GM23338 (cell line): Measurements from ENCODE around the gene CDKN1A. TPM values are rescaled to one million over a fixed set of nuclear protein-coding genes. Genes with fewer than 3 reads are reported as not detected.
A peak's percentile ranks its signal among the peaks of the same experiment; 100 is the strongest.

ENCODE experiments used
- ATAC-seq: fragments of 200-7000 bp; cut with Tn5 transposase; 3 replicates; pipeline ENCODE4 v1.9.1; 2020
- DNase-seq: peaks from one replicate; pipeline ENCODE4 v3.0.0-alpha.2; 2015; ENCODE audit warnings: low spot score
- H2AFZ ChIP-seq: fragments of 200-600 bp; sonication (generic); 2 replicates; pipeline ENCODE4 v1.8.0; 2016; ENCODE audit warnings: antibody characterized with exemption, mild to moderate bottlenecking, moderate library complexity
- H3F3A ChIP-seq: fragments of 200-600 bp; sonication (generic); replicated peaks from 2 replicates; pipeline ENCODE4 v1.8.0; 2017; ENCODE audit warnings: antibody characterized with exemption, mixed run types, low read depth
- H3K27ac ChIP-seq: fragments of 200-600 bp; sonication (generic); 2 replicates; pipeline ENCODE4 v1.6.1; 2016; ENCODE audit warnings: low read depth
- H3K27me3 ChIP-seq: fragments of 200-600 bp; sonication (generic); 2 replicates; pipeline ENCODE4 v1.8.0; 2016; ENCODE audit warnings: mild to moderate bottlenecking, mixed run types, moderate library complexity; ENCODE audit not compliant: insufficient read depth
- H3K36me3 ChIP-seq: fragments of 200-600 bp; sonication (generic); 2 replicates; pipeline ENCODE4 v1.8.0; 2016; ENCODE audit warnings: mild to moderate bottlenecking; ENCODE audit not compliant: insufficient read depth
- H3K4me1 ChIP-seq: fragments of 200-600 bp; sonication (generic); 2 replicates; pipeline ENCODE4 v1.8.0; 2016; ENCODE audit warnings: mild to moderate bottlenecking, moderate library complexity; ENCODE audit not compliant: insufficient read depth
- H3K4me2 ChIP-seq: fragments of 200-600 bp; sonication (generic); 2 replicates; pipeline ENCODE4 v1.7.1; 2017; ENCODE audit warnings: mixed run types
- H3K4me3 ChIP-seq: fragments of 200-600 bp; sonication (generic); 2 replicates; pipeline ENCODE4 v1.6.1; 2016; ENCODE audit warnings: mixed run types
- H3K79me2 ChIP-seq: fragments of 200-600 bp; sonication (generic); replicated peaks from 2 replicates; pipeline ENCODE4 v1.8.0; 2017; ENCODE audit warnings: mild to moderate bottlenecking; ENCODE audit not compliant: insufficient read depth
- H3K9me2 ChIP-seq: fragments of 200-600 bp; sonication (generic); 2 replicates; pipeline ENCODE4 v1.8.0; 2017; ENCODE audit not compliant: insufficient read depth
- H4K20me1 ChIP-seq: fragments of 200-600 bp; sonication (generic); replicated peaks from 2 replicates; pipeline ENCODE4 v1.8.0; 2017; ENCODE audit warnings: mild to moderate bottlenecking; ENCODE audit not compliant: insufficient read depth
- H3K27ac Mint-ChIP-seq: 2 replicates; pipeline ENCODE4 v1.8.0; 2020; ENCODE audit warnings: inconsistent platforms, mild to moderate bottlenecking, moderate library complexity, mixed read lengths
- H3K27me3 Mint-ChIP-seq: 3 replicates; pipeline ENCODE4 v1.8.0; 2022; ENCODE audit warnings: low read depth, mild to moderate bottlenecking, moderate library complexity, mixed read lengths, inconsistent platforms; ENCODE audit not compliant: insufficient read depth, poor library complexity
- H3K36me3 Mint-ChIP-seq: 3 replicates; pipeline ENCODE4 v1.8.0; 2021; ENCODE audit warnings: low read depth, mild to moderate bottlenecking, inconsistent platforms, moderate library complexity, mixed read lengths
- H3K4me1 Mint-ChIP-seq: 3 replicates; pipeline ENCODE4 v1.8.0; 2020; ENCODE audit warnings: mild to moderate bottlenecking, inconsistent platforms, mixed read lengths
- H3K4me3 Mint-ChIP-seq: 3 replicates; pipeline ENCODE4 v1.8.0; 2021; ENCODE audit warnings: moderate library complexity, mild to moderate bottlenecking, inconsistent platforms, mixed read lengths
- H3K9me3 Mint-ChIP-seq: 3 replicates; pipeline ENCODE4 v1.8.0; 2020; ENCODE audit warnings: moderate library complexity, mild to moderate bottlenecking, inconsistent platforms, mixed read lengths
- CREB1 ChIP-seq: fragments of 250-450 bp; sonication (Bioruptor Pico); IDR thresholded peaks from 2 replicates; pipeline ENCODE4 v1.5.0; 2020; ENCODE audit warnings: low read depth, mild to moderate bottlenecking, moderate library complexity
- CTCF ChIP-seq, 2 experiments: fragments of 200-600 bp in 1 of 2; sonication (generic) in 1 of 2; conservative IDR thresholded peaks; 2 replicates each; pipeline versions ENCODE4 v1.5.1 to v1.6.1; 2016 to 2017; ENCODE audit warnings: antibody characterized with exemption in 2 of 2, low read depth in 2 of 2, mild to moderate bottlenecking in 2 of 2, moderate library complexity in 1 of 2
- EZH2 ChIP-seq: fragments of 200-600 bp; sonication (generic); IDR thresholded peaks from one replicate; pipeline ENCODE4 v1.8.0; 2017; ENCODE audit warnings: antibody characterized with exemption, mild to moderate bottlenecking, low read depth; ENCODE audit not compliant: unreplicated experiment
- EZH2phosphoT487 ChIP-seq: fragments of 200-600 bp; sonication (generic); IDR thresholded peaks from one replicate; pipeline ENCODE4 v1.8.1; 2018; ENCODE audit warnings: antibody characterized with exemption; ENCODE audit not compliant: unreplicated experiment
- JUNB ChIP-seq: IDR thresholded peaks from one replicate; pipeline ENCODE4 v1.6.1; 2016; ENCODE audit warnings: antibody characterized with exemption; ENCODE audit not compliant: unreplicated experiment
- NANOG ChIP-seq: IDR thresholded peaks from 2 replicates; pipeline ENCODE4 v1.6.1; 2016; ENCODE audit warnings: antibody characterized with exemption, borderline replicate concordance
- POLR2AphosphoS5 ChIP-seq: IDR thresholded peaks from 2 replicates; pipeline ENCODE4 v1.6.1; 2016; ENCODE audit warnings: antibody characterized with exemption, low read depth
- STAT1 ChIP-seq: IDR thresholded peaks from one replicate; pipeline ENCODE4 v1.6.1; 2016; ENCODE audit warnings: antibody characterized with exemption; ENCODE audit not compliant: unreplicated experiment
- ZNF114 ChIP-seq: fragments of 250-450 bp; sonication (Bioruptor Pico); IDR thresholded peaks from 2 replicates; pipeline ENCODE4 v1.5.0; 2020; ENCODE audit warnings: mild to moderate bottlenecking, moderate library complexity
- ZNF331 ChIP-seq: fragments of 250-450 bp; sonication (Bioruptor Pico); IDR thresholded peaks from 2 replicates; pipeline ENCODE4 v1.5.0; 2020; ENCODE audit warnings: low read depth, mild to moderate bottlenecking, moderate library complexity
- polyA plus RNA-seq: library from polyadenylated mRNA; unstranded; fragments of >200 nt; fragmentation: Nextera tagmentation; extraction: Ambion mirVana; gene quantifications from 2 replicates; pipeline ENCODE4 v1.2.1, GENCODE V29; 2016
- total RNA-seq: library from RNA; depleted of rRNA; stranded (reverse); fragments of >200 nt; shearing (Covaris generic); gene quantifications from 2 replicates; pipeline ENCODE4 v1.2.3, GENCODE V29; 2014
- TF ChIP-seq, protein P1 (sequence below): fragments of 250-450 bp; sonication (Bioruptor Pico); IDR thresholded peaks from 2 replicates; pipeline ENCODE4 v1.5.0; 2020; ENCODE audit warnings: mild to moderate bottlenecking, moderate library complexity
- TF ChIP-seq, protein P2 (sequence below): IDR thresholded peaks from one replicate; pipeline ENCODE4 v1.6.1; 2018; ENCODE audit warnings: antibody characterized with exemption; ENCODE audit not compliant: unreplicated experiment
- TF ChIP-seq, protein P3 (sequence below): IDR thresholded peaks from 2 replicates; pipeline ENCODE4 v1.6.1; 2016; ENCODE audit warnings: antibody characterized with exemption

Gene CDKN1A
- total and polyA plus RNA-seq, 2 experiments from 2014 or later, result 31.5 to 45.6 TPM

GRCh38 chr6:36662827-36663256 lies 15.7 kb upstream of the CDKN1A start:
- ATAC-seq, result no peak
- no peak overlapping the region for H3K4me2 ChIP-seq
- H3K4me1 Mint-ChIP-seq, result peaks cover 26% of the 10 kb centered on the region

More at GRCh38 chr6:36662827-36663256, 15.7 kb upstream of the CDKN1A start:
- no peaks in the 10 kb centered on the region for H3K79me2 ChIP-seq
- H3K9me2 ChIP-seq, result no peaks in the 10 kb centered on the region
- H3K27ac ChIP-seq, result no peak overlapping the region
- peaks cover 21% of the 10 kb centered on the region for H3K4me1 ChIP-seq
- H3K27me3 Mint-ChIP-seq, result peaks cover 4% of the 10 kb centered on the region
- H3K36me3 Mint-ChIP-seq, result no peaks in the 10 kb centered on the region
- peaks cover 8% of the 10 kb centered on the region; the same call in 1 of the 2 replicates for H3F3A ChIP-seq
- TF ChIP-seq, protein P1, sequence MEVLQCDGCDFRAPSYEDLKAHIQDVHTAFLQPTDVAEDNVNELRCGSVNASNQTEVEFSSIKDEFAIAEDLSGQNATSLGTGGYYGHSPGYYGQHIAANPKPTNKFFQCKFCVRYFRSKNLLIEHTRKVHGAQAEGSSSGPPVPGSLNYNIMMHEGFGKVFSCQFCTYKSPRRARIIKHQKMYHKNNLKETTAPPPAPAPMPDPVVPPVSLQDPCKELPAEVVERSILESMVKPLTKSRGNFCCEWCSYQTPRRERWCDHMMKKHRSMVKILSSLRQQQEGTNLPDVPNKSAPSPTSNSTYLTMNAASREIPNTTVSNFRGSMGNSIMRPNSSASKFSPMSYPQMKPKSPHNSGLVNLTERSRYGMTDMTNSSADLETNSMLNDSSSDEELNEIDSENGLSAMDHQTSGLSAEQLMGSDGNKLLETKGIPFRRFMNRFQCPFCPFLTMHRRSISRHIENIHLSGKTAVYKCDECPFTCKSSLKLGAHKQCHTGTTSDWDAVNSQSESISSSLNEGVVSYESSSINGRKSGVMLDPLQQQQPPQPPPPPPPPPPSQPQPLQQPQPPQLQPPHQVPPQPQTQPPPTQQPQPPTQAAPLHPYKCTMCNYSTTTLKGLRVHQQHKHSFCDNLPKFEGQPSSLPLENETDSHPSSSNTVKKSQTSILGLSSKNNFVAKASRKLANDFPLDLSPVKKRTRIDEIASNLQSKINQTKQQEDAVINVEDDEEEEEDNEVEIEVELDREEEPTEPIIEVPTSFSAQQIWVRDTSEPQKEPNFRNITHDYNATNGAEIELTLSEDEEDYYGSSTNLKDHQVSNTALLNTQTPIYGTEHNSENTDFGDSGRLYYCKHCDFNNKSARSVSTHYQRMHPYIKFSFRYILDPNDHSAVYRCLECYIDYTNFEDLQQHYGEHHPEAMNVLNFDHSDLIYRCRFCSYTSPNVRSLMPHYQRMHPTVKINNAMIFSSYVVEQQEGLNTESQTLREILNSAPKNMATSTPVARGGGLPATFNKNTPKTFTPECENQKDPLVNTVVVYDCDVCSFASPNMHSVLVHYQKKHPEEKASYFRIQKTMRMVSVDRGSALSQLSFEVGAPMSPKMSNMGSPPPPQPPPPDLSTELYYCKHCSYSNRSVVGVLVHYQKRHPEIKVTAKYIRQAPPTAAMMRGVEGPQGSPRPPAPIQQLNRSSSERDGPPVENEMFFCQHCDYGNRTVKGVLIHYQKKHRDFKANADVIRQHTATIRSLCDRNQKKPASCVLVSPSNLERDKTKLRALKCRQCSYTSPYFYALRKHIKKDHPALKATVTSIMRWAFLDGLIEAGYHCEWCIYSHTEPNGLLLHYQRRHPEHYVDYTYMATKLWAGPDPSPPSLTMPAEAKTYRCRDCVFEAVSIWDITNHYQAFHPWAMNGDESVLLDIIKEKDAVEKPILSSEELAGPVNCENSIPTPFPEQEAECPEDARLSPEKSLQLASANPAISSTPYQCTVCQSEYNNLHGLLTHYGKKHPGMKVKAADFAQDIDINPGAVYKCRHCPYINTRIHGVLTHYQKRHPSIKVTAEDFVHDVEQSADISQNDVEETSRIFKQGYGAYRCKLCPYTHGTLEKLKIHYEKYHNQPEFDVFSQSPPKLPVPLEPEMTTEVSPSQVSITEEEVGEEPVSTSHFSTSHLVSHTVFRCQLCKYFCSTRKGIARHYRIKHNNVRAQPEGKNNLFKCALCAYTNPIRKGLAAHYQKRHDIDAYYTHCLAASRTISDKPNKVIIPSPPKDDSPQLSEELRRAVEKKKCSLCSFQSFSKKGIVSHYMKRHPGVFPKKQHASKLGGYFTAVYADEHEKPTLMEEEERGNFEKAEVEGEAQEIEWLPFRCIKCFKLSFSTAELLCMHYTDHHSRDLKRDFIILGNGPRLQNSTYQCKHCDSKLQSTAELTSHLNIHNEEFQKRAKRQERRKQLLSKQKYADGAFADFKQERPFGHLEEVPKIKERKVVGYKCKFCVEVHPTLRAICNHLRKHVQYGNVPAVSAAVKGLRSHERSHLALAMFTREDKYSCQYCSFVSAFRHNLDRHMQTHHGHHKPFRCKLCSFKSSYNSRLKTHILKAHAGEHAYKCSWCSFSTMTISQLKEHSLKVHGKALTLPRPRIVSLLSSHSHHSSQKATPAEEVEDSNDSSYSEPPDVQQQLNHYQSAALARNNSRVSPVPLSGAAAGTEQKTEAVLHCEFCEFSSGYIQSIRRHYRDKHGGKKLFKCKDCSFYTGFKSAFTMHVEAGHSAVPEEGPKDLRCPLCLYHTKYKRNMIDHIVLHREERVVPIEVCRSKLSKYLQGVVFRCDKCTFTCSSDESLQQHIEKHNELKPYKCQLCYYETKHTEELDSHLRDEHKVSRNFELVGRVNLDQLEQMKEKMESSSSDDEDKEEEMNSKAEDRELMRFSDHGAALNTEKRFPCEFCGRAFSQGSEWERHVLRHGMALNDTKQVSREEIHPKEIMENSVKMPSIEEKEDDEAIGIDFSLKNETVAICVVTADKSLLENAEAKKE, result no peak
- no peak for TF ChIP-seq EZH2
- no peak for TF ChIP-seq CREB1 (CRISPR knock-in tag)
- TF ChIP-seq, protein P2, sequence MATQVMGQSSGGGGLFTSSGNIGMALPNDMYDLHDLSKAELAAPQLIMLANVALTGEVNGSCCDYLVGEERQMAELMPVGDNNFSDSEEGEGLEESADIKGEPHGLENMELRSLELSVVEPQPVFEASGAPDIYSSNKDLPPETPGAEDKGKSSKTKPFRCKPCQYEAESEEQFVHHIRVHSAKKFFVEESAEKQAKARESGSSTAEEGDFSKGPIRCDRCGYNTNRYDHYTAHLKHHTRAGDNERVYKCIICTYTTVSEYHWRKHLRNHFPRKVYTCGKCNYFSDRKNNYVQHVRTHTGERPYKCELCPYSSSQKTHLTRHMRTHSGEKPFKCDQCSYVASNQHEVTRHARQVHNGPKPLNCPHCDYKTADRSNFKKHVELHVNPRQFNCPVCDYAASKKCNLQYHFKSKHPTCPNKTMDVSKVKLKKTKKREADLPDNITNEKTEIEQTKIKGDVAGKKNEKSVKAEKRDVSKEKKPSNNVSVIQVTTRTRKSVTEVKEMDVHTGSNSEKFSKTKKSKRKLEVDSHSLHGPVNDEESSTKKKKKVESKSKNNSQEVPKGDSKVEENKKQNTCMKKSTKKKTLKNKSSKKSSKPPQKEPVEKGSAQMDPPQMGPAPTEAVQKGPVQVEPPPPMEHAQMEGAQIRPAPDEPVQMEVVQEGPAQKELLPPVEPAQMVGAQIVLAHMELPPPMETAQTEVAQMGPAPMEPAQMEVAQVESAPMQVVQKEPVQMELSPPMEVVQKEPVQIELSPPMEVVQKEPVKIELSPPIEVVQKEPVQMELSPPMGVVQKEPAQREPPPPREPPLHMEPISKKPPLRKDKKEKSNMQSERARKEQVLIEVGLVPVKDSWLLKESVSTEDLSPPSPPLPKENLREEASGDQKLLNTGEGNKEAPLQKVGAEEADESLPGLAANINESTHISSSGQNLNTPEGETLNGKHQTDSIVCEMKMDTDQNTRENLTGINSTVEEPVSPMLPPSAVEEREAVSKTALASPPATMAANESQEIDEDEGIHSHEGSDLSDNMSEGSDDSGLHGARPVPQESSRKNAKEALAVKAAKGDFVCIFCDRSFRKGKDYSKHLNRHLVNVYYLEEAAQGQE, result no peak
- TF ChIP-seq CTCF (conservative IDR thresholded peaks at IDR 0.05; ENCODE audit: low read depth in 2 of 2), result no peak
- TF ChIP-seq POLR2AphosphoS5, result no peak
- TF ChIP-seq ZNF331 (CRISPR knock-in tag), result no peak
- no peak for TF ChIP-seq EZH2phosphoT487
- no peak for TF ChIP-seq JUNB
- no peak for TF ChIP-seq ZNF114
- TF ChIP-seq, protein P3, sequence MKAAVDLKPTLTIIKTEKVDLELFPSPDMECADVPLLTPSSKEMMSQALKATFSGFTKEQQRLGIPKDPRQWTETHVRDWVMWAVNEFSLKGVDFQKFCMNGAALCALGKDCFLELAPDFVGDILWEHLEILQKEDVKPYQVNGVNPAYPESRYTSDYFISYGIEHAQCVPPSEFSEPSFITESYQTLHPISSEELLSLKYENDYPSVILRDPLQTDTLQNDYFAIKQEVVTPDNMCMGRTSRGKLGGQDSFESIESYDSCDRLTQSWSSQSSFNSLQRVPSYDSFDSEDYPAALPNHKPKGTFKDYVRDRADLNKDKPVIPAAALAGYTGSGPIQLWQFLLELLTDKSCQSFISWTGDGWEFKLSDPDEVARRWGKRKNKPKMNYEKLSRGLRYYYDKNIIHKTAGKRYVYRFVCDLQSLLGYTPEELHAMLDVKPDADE, result no peak
- no peak for TF ChIP-seq STAT1
- TF ChIP-seq NANOG, result no peak
- no peaks in the 10 kb centered on the region for H3K36me3 ChIP-seq
- H3K27ac Mint-ChIP-seq, result no peak overlapping the region; the same call in 1 of the 2 replicates
- no peak for DNase-seq
- no peaks in the 10 kb centered on the region for H4K20me1 ChIP-seq
- no peak overlapping the region for H3K4me3 Mint-ChIP-seq
- peak overlapping the region; percentile 63; the same call in 1 of the 2 replicates for H2AFZ ChIP-seq
- peaks cover 6% of the 10 kb centered on the region; the same call in 1 of the 2 replicates for H3K27me3 ChIP-seq
- H3K9me3 Mint-ChIP-seq, result no peaks in the 10 kb centered on the region
- H3K4me3 ChIP-seq, result no peak overlapping the region
